ENCODE measurements around the gene NETO1.
A peak's percentile ranks its signal among the peaks of the same experiment; 100 is the strongest.

The NETO1 gene

DNA sequence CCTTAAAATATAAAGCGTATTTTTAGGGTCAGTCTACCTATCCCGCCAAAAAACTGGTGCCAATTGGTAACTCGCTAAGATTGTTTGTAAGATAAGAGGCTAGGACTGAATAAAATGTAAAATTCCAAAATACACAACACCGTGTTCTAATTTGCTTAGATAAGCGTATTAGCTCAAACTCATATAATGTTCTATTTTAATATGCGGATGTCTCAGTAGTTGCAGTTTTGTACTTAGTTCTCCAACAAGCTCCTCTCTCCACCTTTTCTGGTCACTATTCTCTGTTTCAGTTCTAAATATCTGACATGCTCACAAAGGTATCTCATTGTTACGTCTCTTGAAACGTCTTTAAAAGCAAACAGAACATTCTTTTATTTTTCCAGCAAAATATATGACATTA lies 24.0 kb downstream of the NETO1 start:
- DNase-seq (ENCODE audit: low spot score), result no peak

DNA sequence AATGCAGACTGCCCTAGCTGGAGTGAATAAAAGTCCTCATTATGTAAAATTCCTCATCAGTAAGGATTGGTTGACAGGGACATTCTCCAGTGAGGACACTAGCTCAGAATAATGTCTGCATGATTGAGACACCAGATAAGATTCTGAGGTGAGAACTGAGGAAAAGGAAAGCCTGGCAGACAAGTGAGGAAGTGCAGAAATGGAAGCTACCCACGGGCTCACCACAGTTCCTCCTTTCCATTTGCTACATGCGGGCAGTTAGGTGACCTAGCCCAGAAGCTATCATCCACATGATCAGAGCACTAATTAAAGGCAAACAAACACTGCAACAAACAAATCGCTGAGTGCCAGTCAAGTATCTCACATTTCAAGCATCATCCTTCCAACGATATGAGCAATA lies 27.7 kb downstream of the NETO1 start:
- DNase-seq (ENCODE audit: low spot score), result no peak

DNA sequence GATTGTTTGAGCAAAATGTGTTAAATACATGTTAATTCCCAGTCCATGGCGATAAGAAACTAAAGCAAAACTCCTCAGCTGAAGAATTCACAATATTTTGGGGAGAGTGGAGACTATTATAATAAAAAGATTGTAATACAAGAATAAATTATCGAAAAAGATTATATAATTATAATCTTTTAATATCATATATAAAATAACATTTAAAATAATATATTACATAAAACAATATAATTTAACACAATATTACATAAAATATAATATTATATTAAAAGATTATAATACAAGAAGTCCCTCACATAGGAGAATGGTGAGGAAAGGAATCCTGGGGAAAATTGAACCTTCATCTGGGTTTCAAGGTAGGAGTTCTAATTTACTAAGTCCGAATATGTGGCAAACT lies 33.1 kb downstream of the NETO1 start:
- DNase-seq (ENCODE audit: low spot score), result no peak

DNA sequence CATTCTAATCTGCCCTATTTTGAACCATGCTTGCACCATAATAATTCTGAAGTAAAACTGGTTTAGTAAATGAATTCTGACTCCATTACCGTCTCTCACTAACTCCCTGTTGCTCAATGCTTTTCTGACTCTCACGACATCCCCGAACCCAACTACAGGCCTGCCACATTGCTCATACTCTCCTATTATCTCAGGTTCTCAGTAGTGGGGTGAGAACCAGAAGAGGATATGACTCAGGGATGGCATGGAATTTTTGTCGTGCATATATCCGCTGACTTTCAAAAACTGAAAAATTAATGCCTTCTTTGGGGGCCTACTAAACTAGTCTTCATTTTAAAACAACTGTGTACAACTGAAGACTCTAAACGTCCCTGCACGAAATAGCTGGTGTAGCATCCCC lies 34.3 kb downstream of the NETO1 start:
- DNase-seq (ENCODE audit: low spot score), result no peak

DNA sequence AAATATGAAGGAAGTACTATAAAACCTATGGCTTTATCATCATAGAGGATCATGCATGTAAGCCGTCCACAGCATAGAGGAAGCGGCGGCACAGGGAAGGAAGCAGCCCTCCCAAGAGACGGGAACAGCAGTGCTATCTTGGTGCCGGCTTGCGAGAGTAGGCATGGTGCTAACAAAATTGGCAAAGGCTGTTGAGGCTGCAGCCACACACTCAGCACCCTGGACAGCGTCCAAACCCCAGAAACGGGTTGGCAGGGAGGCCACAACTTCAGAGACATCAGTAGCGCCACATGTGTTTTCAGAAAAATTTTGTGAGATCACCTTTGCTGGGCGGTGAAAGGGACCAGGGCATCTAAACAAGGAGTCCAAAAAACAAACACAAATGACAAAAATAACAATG lies 37.7 kb downstream of the NETO1 start:
- DNase-seq (ENCODE audit: low spot score), result no peak

DNA sequence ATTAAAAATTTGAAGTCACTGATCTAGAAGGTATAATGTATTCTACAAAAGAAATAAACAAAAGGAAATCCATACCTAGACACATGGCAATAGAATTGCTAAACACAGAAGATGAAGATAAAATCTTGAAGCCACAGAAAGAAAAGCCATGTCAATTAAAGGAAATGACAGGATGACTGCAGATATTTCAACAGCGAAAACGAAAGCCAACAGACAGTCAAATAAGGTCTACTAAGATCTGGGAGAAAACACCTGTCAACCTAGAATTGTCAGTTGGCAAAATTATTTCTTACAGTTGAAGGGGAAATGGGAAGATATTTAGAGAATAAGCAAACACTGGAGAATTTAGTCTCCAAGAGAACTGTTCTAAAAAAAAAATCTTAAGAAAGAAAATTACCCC lies 39.2 kb downstream of the NETO1 start:
- DNase-seq (ENCODE audit: low spot score), result no peak

DNA sequence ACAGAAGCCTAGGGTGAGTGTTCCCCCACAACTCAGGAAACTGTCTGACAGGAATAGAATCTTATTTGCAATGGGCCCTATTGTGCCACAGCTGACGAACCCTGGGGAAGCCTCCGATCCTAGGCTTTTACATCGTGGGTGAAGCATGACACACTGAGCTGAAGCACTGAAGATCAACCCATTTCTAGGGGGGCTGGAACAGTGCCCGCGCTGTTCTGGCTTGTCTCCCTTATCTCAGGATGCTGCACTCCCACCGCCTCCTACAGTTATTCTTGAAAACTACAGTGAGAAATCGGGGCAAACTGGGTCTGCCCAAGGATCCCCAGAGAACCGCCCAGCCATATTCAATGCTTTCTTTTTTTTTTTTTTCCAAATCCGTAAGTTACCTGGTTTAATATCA lies 41.1 kb downstream of the NETO1 start:
- no peak for DNase-seq (ENCODE audit: low spot score)

DNA sequence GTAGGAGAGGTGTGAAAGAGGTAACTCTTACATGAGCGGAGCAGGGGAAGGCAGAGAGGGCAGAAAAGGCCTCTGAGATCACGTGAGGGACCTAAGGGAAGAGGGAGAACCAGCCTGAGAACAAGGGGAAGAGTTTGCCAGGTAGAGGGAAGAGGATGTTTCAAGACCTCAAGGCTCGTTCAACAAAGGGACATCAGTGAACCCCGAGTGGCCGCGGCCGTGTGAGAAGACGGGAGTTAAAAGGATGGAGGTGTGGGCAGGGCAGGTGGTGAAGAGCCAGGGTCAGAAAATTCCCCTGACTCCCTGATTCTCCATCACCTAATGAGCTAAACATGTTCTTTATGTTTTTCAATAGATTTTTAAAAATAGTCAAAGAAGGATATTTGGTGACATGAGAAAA lies 44.4 kb downstream of the NETO1 start:
- DNase-seq (ENCODE audit: low spot score), result no peak

DNA sequence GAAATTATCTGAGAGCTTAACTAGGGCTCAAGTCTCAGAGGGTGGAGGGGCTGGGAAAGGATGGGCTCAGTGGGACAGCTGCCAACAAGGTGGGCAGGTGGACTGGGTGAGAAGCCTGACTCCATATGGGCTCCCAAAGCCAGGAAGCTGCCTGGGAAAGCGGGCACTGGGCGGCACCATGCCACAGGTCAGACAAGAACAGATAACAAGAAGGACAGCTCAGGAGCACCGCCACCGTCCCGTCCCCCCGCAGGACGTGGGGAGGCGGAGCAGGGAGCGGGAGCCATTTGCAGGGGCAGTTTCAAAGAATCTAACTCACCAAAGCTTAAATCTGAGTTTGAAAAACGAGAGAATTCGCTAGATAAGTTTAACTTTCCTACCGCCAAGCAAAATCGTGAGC lies 45.6 kb downstream of the NETO1 start:
- DNase-seq (ENCODE audit: low spot score), result no peak

DNA sequence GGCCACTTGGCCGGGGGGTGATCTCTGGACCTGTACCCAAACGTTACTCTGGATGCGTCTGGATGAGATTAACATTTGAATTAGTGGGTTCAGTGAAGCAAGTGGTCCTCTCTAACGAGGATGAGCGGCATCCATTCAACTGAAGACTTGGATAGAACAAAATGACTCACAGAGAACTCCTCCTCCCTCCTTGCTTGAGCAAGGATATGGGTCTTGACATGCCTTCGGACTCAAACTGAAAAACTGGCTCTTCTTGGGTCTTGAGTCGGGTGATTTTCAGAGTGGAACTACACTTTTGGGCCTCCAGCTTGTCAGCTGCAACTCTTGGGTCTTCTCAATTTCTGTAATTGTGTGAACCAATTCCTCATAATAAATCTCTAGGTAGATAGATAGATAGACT lies 47.2 kb downstream of the NETO1 start:
- no peak for DNase-seq (ENCODE audit: low spot score)

DNA sequence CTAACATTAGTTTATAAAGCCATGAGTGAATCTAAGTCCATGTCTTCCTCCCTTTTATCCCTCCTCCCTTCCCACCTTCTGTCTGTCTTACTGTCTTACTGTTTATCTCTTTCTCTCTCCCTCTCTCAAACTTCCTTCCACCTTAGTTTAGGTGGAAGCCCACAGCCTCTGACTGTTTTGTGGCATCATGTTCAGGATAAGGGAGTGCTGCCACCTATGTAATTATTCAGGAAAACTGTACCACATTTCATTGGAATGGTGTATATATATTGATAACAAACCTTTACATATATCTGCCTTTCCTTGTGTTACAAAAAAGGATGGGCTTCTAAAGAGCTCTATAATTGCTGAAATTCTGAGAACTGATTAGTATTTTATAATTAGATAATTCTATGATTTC lies 48.7 kb downstream of the NETO1 start:
- DNase-seq (ENCODE audit: low spot score), result no peak

DNA sequence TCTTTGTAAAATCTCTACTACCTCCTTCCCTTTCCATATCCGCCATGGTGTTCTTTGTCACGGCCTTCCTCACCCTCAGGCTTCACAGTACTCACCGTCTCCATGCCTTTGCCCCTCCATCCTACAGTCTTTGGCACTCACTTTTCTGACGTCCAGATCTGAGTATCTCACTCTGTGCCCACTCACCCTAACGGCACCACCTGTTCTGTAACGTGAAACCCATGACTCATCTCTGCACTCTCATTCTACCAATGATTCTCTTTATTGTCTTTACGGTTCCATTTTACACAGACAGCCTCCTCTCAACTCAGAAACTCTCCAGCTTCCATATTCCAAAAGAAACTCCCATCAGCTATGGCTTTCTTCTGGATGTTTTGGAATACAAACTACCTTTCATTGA lies 56.7 kb downstream of the NETO1 start:
- DNase-seq (ENCODE audit: low spot score), result no peak

DNA sequence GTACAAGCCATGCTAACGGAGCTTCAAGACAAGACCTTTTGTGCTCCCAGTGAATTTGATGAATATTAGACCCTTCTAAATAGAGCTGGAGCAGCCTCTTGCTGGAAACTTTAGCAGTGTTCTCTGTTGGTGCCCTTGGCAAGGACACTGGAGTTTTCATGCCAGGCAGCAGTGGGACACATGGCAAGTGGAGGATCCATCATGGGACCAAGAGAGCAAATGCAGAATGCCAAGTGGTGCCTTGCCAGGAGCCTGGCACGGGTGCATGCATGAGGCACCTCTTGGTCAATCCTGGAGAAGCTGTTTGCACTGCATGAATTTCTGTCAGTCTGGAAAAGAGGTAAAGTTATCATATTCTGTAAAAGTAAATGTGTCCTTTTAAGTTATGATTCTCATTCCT lies 59.1 kb downstream of the NETO1 start:
- no peak for DNase-seq (ENCODE audit: low spot score)

DNA sequence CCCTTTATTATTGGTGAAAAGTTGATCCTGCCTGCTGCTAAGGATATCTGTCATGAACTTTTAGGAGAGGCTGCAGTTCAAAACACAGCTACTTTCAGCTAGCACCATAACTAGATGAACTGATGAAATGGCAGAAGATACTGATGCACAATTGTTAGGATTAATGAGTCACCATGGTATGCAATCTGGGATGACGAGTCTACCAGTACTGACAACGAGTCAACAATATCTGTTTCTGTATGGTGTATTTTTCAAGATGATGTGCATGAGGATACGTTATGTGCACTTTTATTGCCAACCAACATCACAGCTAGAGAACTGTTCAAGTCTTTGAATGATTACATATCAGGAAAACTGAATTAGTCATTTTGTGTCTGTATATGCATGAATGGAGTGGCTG lies 68.7 kb downstream of the NETO1 start:
- no peak for DNase-seq (ENCODE audit: low spot score)

DNA sequence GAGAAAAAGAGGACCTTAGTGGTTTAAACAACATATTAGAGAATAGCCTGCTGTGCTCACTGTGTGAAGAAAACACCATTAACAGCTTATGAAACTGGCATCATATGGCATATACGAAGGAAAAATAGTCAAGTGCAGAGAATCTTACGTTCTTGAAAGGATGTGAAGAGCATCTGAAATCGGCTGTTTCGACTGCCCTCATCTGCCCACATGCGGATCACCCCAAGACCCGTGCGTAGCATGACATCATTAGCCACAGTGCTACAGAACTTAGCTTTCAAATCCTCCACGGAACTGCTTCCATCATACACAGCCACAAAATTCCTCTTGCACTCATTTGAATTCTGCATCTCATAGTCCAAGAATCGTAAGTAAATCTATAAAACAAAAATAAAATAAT lies 84.3 kb downstream of the NETO1 start:
- no peak for DNase-seq (ENCODE audit: low spot score)

DNA sequence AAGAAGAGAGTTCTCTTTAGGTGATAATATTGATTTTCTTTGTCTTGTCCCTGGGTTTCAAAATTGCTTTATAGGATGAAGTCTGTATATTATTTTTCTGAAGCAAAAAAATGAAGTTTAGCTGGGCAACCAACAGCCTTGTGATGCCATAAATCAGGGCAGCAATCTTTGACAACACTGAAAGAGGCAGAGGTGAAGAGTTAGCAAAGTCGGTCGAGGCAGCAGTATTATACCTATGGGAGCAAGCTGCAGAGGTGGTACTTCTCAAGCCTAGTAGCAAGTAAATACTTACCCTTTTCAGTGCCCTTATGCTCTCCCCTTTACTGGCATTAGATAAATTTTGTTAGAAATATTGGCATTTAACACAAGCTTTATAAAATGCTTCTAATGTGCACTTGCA lies 92.9 kb downstream of the NETO1 start:
- no peak for DNase-seq (ENCODE audit: low spot score)

DNA sequence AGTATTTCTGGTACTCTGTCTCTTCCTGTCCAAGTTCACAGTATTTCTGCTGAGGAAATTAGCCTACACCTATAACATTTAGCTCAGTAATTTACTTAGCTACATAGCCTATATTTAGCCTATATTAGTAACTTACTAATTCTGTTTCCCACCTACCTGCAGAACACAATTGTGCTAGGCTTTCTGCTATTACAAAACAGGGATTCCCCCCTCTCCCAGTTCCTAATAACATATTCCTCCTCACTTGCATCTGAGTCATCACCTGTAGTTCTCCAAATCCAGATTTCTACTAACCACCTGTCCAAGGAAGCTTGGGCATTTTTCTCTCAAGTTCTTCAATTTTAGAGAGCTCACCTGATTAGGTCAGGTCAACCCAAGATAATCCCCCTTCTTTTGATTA lies 94.9 kb downstream of the NETO1 start:
- no peak for DNase-seq (ENCODE audit: low spot score)

DNA sequence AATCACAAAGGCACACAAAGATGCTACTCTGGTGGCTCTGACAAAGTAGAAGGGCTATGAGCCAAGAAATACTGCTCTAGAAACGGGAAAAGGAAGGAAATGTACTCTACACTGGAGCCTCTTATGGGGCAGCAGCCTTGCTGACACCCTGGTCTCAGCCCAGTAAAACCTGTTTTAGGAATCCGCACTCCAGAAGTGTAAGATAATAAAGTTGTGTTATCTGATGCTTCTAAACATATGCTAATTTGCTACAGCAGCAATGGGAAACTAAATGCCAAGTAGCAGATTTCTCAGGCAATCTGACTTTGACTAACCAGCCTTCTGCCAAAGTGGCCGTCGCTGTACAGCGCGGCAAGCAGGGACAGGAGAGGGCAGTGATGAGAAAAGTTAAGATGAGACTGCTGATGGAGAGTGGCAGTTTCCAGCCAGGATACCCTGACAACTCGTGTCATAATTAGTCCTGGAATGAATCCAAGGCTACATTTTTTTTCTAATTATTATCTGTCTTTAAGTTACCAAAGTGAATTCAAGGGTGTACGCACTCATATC lies 99.0 kb downstream of the NETO1 start:
- no peak for DNase-seq (ENCODE audit: low spot score)

DNA sequence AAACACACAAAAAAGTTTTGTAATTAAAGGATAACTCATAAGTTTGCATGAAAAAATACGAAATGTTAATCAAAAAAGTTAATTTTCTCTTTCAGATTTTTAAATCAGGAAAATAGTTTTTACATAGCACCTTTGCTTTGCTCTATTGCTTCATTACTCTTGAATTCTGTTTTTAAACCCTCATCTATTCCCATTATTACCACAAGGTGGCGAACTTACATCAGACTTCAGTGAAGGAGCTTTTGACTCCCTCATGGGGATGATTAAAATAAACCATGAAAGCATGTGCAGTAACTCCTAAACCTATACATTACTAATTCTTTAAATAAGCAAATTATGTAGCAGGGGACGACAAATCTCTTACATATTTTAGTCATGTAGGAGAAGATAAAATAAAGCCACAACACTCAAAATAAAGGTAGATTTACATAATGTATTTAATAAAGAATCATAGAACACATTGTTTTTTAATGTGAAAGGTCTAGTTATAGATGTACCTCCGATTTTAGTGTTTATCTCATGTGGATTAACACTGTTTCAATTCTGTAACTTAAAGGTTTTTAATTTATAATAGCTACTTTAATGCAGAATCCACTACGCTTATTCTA lies 105.2 kb downstream of the NETO1 start:
- peak; percentile 7 for DNase-seq (ENCODE audit: low spot score)

DNA sequence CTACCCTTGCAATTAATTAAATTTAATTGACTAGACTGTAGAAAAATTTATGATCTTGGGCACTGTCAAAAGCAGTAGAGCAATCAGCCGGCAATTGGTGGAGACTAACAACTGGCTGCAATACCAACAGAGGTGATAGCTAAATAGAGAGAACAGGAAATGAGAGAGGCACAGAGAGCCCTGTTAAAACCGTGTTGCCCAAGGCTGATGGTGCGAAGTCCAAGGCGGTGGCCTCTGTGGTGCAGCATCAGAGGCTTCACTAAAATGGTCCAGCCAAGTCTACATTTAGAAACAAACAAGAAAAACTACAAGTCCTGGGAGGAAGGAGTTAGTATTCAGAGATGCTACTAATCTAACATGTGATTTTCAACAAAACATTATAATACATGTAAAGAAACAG lies 115.6 kb downstream of the NETO1 start:
- no peak for DNase-seq (ENCODE audit: low spot score)

DNA sequence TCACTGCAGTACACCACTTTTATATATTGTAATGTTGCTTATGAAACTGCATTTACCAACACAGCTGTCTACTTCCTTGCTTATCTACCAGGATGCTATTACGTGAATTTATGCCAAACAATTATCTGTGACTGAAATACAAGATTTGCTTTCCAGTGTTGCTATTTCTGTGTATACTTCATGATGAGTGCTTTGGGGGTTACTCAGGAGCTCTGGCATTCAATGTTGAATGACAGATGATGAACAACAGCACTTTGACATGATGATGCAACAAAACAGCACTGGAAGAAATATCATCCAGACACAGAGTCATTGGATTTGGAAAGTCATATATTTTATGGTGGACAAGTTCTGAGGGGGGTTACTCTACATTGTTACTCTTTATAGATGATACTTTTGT lies 125.8 kb downstream of the NETO1 start:
- no peak for DNase-seq (ENCODE audit: low spot score)

DNA sequence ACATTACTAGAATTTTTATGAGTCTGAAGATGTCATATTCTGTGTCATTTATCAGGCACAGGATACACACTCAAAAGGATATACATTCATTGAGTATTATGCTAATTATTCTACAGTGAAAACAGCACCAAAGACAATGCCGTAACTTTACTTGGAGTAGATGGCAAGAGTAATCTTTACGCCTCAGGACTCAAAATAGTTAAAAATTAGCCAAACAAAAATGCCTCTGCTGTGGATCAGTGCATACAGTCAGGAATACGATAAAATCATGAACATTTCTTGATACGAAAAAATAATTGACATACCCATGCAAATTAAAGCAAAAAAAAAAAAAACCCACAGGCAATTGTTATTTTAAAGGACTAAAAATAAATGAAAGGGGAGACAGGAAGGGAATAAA lies 129.7 kb downstream of the NETO1 start:
- DNase-seq (ENCODE audit: low spot score), result no peak

DNA sequence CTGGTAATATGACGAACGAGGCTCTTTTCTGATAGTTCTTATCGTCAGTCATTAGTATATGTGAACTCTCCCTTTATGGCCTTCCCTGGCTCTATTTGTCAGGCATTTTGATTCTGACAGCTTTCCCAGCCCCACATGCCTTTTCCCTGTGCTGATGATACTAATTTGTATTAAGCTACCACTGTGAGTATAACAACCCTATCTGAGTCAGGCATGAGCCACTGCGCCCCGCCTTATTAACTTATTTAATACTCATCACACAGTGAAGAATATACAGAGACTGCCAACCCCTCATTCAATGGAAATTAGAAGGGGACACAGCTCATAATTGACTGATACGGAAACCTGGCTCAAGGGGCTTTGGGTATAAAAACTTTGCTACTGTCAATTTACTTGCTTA lies 140.0 kb downstream of the NETO1 start:
- no peak for DNase-seq (ENCODE audit: low spot score)

DNA sequence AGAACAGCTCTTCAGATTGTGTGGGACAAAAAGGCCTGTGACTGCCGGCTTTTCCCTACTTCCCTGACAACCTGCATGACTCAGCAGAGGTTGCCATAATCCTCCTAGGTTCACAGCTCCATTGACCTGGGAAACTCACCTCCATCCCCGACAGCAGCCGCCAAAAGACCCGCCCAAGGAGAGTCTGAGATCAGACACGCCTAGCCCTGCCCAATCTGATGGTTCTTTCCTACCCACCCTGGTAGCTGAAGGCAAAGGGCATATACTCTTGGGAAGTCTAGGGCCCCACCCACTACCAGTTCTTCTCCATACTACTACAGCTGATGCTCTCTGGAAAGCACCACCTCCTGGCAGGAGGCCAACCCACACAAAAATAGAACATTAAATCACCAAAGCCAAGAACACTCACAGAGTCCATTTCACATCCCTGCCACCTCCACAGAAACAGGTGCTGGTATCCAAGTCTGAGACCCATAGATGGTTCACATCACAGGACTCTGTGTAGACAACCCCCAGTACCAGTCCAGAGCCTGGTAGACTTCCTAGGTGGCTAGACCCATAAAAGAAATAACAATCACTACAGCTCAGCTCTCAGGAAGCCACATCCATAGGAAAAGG lies 140.6 kb downstream of the NETO1 start:
- DNase-seq (ENCODE audit: low spot score), result no peak
